Non-pigmented ciliary epithelial cell (primary cell): Measurements from ENCODE around the gene HDAC1.
"Not testable (repeated sequence)": the region's sequence is repeated elsewhere in the genome, so short reads cannot be mapped to it uniquely, and the experiment has no call there.

ENCODE experiments used
- DNase-seq: peaks from one replicate; pipeline ENCODE4 v3.0.0-alpha.2; 2010; ENCODE audit warnings: low read depth

HDAC1 gene

DNA sequence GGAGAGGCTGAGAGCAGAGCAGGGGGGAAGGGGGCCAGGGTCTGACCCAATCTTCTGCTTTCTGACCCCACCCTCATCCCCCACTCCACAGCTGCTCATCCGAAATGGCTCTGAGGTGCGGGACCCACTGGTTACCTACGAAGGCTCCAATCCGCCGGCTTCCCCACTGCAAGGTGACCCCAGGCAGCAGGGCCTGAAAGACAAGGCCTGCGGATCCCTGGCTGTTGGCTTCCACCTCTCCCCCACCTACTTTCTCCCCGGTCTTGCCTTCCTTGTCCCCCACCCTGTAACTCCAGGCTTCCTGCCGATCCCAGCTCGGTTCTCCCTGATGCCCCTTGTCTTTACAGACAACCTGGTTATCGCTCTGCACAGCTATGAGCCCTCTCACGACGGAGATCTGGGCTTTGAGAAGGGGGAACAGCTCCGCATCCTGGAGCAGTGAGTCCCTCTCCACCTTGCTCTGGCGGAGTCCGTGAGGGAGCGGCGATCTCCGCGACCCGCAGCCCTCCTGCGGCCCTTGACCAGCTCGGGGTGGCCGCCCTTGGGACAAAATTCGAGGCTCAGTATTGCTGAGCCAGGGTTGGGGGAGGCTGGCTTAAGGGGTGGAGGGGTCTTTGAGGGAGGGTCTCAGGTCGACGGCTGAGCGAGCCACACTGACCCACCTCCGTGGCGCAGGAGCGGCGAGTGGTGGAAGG is 17.1 kb upstream of the HDAC1 start:
- no peak for DNase-seq

DNA sequence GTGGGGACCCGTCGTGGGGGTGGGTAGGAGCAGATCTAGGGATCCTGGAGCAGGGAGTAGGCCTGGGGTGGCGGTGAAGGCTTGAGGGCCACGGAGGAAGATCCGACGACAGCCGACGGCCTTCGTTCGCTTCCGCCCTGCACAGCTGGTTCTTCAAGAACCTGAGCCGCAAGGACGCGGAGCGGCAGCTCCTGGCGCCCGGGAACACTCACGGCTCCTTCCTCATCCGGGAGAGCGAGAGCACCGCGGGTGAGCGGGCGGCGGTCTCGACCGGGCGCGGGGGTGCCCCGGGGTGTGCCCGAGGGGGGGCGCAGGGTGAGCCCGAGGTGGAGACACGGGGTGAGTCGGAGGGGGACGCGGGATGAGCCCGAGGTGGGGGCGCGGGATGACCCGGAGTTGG is 16.5 kb upstream of the HDAC1 start:
- no peak for DNase-seq

DNA sequence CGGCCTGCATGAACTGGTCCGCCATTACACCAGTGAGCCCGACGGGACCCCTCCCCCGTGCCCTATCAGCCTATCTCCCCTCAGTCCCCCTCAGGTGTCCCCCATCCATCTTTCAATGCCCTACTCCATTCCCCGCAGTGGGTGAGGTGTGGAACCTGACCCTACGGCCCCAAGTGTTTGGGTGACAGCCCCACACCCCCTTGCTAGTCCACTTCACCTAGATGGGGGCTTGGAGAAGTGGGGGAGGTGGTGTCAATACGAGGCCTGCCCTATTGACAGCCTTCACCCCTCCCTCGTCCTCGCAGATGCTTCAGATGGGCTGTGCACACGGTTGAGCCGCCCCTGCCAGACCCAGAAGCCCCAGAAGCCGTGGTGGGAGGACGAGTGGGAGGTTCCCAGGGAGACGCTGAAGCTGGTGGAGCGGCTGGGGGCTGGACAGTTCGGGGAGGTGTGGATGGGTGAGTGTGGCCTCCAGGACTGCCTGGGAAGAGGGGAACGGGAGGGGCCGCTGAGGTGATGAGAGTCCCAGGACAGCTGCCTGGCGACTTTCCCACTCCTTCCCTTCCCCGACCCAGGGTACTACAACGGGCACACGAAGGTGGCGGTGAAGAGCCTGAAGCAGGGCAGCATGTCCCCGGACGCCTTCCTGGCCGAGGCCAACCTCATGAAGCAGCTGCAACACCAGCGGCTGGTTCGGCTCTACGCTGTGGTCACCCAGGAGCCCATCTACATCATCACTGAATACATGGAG is 15.7 kb upstream of the HDAC1 start:
- DNase-seq = no peak

DNA sequence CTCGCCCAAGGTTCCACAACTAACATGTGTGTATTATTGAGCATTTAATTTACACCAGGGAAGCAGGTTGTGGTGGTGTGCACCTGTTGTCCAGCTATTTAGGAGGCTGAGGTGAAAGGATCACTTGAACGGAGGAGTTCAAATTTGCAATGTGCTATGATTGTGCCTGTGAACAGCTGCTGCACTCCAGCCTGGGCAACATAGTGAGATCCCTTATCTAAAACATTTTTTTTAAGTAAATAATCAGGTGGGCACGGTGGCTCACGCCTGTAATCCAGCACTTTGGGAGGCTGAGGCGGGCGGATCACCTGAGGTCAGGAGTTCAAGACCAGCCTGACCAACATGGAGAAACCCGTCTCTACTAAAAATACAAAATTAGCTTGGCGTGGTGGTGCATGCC is 7.1 kb upstream of the HDAC1 start:
- not testable (repeated sequence) for DNase-seq

DNA sequence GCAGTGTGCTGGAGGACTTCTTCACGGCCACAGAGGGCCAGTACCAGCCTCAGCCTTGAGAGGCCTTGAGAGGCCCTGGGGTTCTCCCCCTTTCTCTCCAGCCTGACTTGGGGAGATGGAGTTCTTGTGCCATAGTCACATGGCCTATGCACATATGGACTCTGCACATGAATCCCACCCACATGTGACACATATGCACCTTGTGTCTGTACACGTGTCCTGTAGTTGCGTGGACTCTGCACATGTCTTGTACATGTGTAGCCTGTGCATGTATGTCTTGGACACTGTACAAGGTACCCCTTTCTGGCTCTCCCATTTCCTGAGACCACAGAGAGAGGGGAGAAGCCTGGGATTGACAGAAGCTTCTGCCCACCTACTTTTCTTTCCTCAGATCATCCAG is 6.2 kb upstream of the HDAC1 start:
- no peak for DNase-seq

DNA sequence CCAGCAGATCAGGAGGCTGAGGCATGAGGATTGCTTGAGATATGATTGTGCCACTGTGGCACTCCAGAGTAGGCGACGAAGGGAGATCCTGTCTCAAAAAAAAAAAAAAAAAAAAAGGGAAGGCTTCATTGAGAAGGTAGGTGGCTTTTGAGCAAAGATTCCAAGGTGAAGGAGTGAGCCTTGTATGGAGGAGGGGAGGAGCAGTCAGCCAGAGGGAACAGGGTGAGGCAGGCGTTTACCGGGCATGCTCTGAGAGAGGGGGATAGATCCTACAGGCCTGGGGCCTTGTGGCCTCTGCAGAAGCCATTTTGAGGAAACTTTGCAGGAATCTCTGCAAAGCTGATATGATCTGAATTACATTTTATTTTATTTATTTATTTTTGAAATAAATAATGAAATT is 5.1 kb upstream of the HDAC1 start:
- no peak for DNase-seq

DNA sequence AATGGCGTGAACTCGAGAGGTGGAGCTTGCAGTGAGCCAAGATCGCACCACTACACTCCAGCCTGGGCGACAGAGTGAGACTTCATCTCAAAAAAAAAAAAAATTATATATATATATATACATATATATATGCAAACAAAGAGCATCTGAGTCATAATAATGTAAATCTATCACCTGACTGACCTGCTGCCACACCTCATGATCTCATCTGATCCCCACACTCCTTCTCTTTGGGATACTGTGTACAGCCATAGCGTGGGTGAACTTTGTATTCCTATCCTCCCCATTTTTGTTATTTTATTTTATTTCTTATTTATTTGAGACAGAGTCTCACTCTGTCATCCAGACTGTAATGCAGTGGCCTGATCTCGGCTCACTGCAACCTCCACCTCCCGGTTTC is 2.6 kb upstream of the HDAC1 start:
- no peak for DNase-seq

DNA sequence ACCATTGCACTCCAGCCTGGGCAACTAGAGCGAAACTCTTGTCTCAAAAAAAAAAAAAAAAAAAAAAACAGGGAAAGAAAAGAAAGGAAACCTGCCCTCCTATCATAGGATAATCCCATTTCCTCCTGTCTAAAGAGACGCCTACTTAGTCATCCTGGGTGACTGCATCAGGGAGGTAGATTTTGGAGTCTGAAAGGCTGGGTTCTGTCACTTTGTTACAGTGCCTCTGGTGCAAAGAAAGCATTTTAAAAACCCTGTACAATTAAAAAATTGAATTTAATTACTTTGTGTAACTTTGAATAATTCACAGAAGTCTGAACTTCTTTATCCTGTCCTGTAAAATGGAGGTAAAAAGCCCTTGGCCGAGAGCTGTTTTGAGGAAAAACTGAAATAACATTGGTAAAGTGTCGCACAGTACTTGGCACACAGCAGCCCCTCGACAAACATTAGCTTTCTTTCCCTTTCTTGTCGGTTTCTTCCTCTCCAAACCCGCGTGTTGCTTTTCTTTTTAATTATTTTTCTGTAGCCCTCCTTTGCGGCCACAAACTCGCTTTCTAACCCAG is 657 bp upstream of the HDAC1 start:
- no peak for DNase-seq

DNA sequence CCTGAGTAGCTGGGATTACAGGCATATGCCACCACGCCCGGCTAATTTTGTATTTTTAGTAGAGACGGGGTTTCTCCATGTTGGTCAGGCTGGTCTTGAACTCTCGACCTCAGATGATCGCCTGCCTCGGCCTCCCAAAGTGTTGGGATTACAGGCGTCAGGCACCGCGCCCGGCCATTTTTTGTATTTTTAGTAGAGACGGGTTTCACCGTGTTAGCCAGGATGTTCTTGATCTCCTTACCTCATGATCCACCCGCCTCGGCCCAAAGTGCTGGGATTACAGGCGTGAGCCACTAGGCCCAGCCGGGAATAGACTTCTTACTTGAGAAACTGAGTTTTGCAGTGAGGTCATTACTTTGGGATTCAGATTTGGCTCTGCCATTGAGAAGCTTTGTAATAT is 6.3 kb downstream of the HDAC1 start:
- DNase-seq = not testable (repeated sequence)

DNA sequence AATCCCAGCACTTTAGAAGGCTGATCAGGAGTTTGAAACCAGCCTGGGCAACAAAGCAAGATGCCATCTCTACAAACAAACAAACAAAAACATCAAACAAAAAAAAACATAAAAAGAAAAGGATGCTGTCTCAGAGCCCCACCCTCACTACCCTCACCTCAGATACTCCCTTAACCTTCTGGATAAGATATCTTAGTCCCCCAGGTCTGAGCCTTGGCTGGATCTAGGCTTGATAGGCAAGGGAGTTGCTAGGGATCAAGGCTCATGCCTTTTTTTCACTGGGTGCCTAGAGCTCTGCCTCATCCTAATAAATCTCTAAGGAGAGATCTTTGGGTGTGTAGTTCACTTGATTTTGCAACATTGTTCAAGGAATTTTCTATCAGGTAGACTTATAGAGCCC is 7.4 kb downstream of the HDAC1 start:
- no peak for DNase-seq

DNA sequence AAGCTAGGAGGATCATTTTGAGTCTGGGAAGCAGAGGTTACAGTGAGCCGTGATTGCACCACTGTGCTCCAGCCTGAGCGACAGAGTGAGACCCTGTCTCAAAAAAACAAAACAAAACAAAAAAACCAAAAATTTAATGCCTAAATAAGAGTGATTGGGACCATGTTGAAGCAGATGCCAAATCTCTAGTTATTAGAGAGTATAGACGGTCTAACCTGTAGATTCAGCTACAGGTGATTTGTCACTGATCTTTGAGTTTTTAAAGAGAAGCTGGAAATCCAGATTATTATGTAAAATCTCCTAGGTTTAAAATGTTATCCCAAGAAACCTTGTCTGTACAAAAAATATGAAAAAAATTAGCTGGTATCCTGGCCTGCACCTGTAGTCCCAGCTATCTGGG is 11.5 kb downstream of the HDAC1 start:
- no peak for DNase-seq

DNA sequence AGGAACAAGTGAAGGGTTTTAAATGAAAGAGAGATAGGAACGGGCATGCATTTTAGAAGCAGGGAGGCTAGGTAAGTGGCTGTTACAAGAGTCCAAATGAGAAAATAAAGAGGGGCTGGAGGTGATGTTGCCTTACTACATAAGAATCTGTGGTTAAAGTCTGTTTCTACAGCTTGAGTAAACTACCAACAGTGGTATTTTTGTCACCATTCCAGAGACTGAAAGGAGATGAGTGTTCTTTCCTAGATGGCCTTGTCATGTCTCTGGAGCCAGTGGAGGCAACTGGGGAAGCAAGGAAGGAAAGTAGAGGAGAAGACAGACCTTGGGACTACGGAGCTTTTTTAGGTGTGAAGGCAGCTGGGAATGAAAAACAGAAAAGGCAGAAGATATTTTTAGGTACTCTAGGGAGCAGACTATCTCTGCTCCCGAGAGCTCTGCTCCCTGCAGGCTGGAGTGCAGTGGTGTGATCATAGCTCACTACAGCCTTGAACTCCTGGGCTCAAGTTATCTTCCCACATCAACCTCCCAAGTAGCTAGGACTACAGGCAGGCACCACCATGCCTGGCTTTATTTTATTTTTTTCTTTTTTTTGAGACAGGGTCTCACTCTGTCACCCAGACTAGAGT is 12.2 kb downstream of the HDAC1 start:
- no peak for DNase-seq

DNA sequence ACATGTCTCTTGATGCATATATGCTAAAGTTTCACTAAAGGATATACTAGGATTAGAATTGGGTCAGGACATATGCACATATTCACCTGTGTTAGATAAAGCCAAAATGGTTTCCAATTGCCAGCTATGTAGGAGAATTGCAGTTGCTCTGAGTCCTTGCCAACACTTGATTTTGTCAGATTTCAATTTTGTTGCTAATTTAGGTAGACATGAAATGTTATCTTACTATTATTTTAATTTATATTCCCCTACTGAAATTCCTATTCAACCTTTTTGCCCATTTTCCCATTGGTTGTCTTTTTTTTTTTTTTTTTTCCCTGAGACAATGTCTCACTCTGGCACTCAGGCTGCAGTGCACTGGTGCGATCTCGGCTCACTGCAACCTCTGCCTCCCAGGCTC is 13.4 kb downstream of the HDAC1 start:
- DNase-seq = no peak

DNA sequence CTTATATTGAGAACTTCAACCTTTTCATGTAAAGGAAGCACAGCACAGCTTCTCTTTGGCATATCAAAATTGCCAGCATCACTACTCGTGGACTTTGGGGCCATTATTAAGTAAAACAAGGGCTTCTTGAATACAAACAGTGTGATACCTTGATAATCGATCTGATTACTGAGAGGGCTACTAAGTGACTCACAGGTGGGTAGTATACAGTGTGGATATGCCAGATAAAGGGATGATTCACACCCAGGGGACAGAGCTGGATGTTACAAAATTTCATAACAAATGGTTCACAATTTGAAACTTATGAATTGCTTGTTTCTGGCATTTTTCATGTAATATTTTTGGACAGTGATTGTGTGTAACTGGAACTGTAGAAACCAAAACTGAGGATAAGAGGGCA is 15.4 kb downstream of the HDAC1 start:
- no peak for DNase-seq

DNA sequence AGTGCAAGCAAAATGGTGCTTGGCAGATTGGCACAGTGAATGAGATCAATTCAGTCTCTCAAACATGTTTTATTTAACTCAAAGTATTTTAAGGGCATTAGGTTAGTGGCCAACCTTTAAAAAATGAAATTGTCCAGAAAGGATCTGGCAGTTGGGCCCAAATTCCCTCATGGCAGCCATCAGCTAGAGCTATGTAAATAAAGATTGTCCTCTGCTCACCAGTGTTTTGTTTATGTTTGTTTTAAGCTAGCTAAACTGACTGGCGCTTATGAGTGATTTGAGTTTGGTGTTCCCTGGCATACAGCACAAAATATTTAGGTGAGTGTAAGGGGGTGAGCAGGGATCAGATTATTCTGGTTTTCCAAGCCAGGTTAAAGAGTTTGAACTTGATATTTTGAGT is 18.1 kb downstream of the HDAC1 start:
- no peak for DNase-seq

DNA sequence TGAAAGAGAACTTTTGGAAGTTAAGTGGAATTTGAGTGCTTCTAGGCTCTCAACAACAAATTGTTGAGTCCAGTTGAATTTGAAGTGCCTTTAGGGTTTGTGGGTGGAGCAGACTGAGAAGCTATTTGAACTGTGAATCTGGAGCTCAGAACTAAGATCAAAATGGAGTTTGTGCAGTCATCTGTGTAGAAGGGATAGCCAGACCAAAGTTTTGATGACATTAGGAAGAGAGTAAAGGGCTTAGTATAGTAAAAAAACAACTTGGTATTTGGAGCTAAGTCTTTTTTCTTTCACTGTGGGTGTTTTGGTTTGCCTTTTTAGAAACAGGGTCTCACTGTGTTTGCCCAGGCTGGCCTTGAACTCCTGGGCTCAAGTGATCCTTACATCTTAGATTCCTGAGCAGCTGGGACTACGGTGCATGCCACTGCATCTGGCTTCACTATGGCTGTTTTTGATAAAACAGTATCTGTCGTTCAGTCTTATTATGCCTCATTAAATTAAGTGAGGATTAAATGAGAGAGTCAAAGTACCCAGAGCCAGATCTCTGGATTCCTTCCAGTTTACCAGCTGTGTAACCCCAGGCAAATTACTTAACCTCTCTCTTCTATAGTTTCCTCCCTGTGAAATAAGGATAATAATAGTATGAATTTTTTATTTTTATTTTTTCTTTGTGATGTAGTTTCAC is 20.0 kb downstream of the HDAC1 start:
- DNase-seq = no peak

DNA sequence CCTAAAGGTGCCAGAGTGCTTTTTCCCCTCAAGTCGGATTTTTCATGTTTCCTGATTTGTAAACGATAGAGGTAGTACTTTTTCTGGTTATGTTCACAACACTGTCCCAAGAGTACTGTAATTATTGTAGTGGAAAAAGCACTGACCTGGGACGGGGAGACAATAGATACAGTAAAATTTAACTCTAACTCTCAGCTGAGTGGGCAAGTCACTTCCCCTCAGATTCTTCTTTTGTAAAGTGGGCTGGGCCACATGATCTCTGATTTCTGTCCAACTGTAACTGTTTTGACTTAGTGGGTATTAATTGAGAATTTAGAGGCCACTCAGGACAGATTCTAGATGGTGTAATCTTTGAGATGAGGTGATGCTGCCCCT is 25.0 kb downstream of the HDAC1 start:
- DNase-seq = no peak

DNA sequence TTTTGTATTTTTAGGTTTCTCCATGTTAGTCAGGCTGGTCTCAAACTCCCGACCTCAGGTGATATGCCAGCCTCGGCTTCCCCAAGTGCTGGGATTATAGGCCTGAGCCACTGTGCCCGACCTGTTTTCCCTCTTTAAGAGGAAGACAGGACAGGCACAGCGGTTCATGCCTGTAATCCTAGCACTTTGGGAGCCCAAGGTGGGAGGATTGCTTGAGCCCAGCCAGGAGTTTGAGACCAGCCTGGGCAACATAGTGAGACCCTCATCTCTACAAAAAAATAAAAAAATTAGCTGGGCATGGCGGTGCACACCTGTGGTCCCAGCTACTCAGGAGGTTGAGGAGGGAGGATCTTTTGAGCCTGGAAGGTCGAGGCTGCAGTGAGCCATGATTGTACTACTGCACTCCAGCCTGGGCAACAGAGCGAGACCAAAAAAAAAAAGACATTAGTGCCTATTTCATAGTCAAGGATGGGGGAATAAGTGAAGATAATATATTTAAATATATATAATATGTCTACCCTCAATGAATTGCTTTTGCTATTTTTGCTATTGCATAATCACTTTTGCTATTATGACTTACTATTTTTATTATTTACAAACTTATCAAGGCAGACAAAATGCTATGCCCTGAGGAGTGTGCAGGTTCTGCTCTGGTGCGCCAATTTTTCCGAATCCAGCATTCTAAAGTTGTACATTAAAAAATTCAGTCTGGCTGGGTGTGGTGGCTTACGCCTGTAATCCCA is 26.4 kb downstream of the HDAC1 start:
- DNase-seq = no peak

DNA sequence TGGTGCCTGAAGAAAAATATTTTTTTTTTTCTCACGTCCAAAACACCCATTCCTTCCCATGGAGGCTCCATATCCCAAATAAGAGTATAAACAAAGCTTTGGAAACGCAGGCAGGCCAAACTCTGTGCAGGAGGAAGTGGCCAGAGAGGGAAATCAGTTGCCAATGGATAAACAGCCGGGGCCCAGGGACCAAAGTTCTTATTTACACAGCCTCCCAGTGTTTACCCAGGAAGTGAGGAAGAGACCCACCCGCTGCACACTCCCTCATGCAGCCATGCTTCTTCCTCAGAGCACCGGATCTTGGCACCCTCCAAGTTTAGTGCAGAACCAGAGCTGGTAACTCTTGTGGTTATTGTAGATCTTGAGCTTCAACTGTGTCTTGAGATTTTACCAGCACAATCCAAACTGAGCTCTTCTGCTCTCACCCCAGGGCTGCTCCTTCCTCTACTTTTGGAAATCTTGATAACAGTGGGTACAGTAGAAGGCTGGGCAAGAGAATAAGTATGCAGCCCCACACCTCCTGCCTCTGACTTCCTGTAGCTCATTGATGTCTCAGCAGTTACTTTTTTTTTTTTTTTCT is 29.9 kb downstream of the HDAC1 start:
- no peak for DNase-seq

DNA sequence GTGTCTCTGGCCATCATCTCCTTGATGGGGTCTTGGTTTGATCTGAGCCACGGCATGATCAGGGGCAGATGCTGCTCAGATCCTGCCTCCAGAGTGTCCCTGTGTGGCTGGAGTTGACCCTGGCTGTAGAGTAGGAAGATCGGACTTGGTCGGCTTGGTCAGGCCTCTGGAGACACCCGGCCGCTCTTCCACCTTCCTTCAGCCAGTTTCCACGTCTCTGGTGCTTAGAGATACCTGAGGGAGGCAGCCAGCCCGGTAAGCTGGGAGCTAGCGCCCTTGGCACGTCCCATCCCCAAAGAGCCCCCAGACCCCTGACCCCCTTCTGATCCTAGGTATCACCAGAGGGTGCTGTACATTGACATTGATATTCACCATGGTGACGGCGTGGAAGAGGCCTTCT is 35.3 kb downstream of the HDAC1 start:
- DNase-seq = no peak

DNA sequence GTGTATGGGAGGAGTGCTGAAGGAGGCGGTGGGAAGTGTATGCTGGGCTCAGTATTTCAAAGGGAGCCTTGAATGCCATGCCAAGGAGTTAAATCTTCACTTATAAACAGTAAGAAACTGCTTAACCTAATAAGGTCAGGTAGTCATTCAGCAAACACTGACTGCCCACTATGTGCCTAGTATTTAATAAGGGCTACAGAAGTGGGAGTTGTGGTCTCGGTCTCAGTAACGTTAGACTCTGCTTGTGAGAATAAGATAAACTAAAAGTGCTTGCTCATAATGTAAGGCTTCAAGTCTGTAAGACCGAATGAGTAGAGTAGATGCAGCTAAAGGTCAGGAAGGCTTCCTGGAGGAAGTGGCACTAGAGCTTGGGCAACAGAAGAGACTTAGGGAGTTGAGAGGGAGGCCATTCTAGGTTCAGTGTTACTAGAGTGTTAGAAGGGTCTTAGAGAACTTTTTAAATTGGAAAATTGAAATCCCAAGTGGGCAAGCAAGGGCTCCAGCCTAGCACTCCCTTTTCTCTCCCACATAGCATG is 38.1 kb downstream of the HDAC1 start:
- no peak for DNase-seq
